SK-N-SH (cell line): ENCODE data around the gene PCBP3. TPM values are rescaled to one million over a fixed set of nuclear protein-coding genes. Genes with fewer than 3 reads are reported as not detected.
"Not testable (repeated sequence)": the region's sequence is repeated elsewhere in the genome, so short reads cannot be mapped to it uniquely, and the experiment has no call there.

Experiments used
- CTCF ChIA-PET: fragments of 300-600, 350-600 bp; formaldehyde crosslinking; extraction: SDS; loops from one replicate; lab custom pipeline; 2021; lab: Yijun Ruan, JAX
- POLR2A ChIA-PET: fragments of 350-600 bp; sonication (Branson Sonifier 250); formaldehyde crosslinking; extraction: SDS; loops from one replicate; lab custom pipeline; 2020; ENCODE audit warnings: antibody characterized with exemption, inconsistent platforms; lab: Yijun Ruan, JAX
- DNase-seq: peaks from one replicate; pipeline ENCODE4 v3.0.0; 2012
- H2AFZ ChIP-seq: fragments of 200-600 bp; sonication (generic); 2 replicates; pipeline ENCODE4 v1.8.1; 2016; ENCODE audit warnings: antibody characterized with exemption, mild to moderate bottlenecking, low read depth
- H3F3A ChIP-seq: fragments of 200-600 bp; sonication (generic); replicated peaks from 2 replicates; pipeline ENCODE3; 2016; ENCODE audit warnings: antibody characterized with exemption, mild to moderate bottlenecking; ENCODE audit not compliant: insufficient read depth
- H3K27ac ChIP-seq, 2 experiments: fragments of 200-500 bp in 1 of 2; fragments of 200-600 bp in 1 of 2; sonication (Bioruptor generic) in 1 of 2; sonication (generic), shearing (Covaris generic) in 1 of 2; 2 replicates each; pipeline versions ENCODE4 v1.5.1 to v1.6.1; 2014 to 2016; ENCODE audit warnings: low read depth in 2 of 2, inconsistent platforms in 1 of 2, low read length in 1 of 2, mild to moderate bottlenecking in 1 of 2, mixed read lengths in 1 of 2
- H3K27me3 ChIP-seq: fragments of 200-600 bp; sonication (generic), shearing (Covaris generic); 2 replicates; pipeline ENCODE4 v1.6.1; 2016; ENCODE audit warnings: mixed run types; ENCODE audit not compliant: insufficient read depth
- H3K36me3 ChIP-seq, 2 experiments: fragments of 200-500 bp in 1 of 2; fragments of 200-600 bp in 1 of 2; sonication (Bioruptor generic) in 1 of 2; sonication (generic) in 1 of 2; replicated peaks in 1 of 2; 2 replicates each; pipeline versions ENCODE3 to v1.5.1; 2014 to 2016; ENCODE audit warnings: low read length in 1 of 2, mild to moderate bottlenecking in 1 of 2; ENCODE audit not compliant: insufficient read depth in 2 of 2, control insufficient read depth in 1 of 2
- H3K4me1 ChIP-seq, 2 experiments: fragments of 200-500 bp in 1 of 2; fragments of 200-600 bp in 1 of 2; sonication (Bioruptor generic) in 1 of 2; sonication (generic), shearing (Covaris generic) in 1 of 2; 2 replicates each; pipeline versions ENCODE4 v1.5.1 to v1.6.1; 2014 to 2016; ENCODE audit warnings: low read depth in 1 of 2, low read length in 1 of 2, mixed run types in 1 of 2; ENCODE audit not compliant: insufficient read depth in 2 of 2, control insufficient read depth in 1 of 2
- H3K4me2 ChIP-seq: fragments of 200-600 bp; sonication (generic), shearing (Covaris generic); 2 replicates; pipeline ENCODE4 v1.6.1; 2017; ENCODE audit warnings: mixed run types
- H3K4me3 ChIP-seq, 2 experiments: fragments of 200-500 bp in 1 of 2; fragments of 200-600 bp in 1 of 2; sonication (Bioruptor generic) in 1 of 2; sonication (generic), shearing (Covaris generic) in 1 of 2; 2 replicates each; pipeline versions ENCODE4 v1.5.1 to v1.8.1; 2014 to 2016; ENCODE audit warnings: low read depth in 2 of 2, inconsistent platforms in 1 of 2, low read length in 1 of 2, mild to moderate bottlenecking in 1 of 2, mixed read lengths in 1 of 2, moderate library complexity in 1 of 2
- H3K79me2 ChIP-seq: fragments of 200-600 bp; sonication (generic); 2 replicates; pipeline ENCODE4 v1.8.1; 2017; ENCODE audit warnings: mild to moderate bottlenecking; ENCODE audit not compliant: insufficient read depth
- H3K9ac ChIP-seq: fragments of 200-600 bp; sonication (generic); 2 replicates; pipeline ENCODE4 v1.6.1; 2017; ENCODE audit warnings: mixed run types
- H3K9me2 ChIP-seq: fragments of 200-600 bp; sonication (generic); 2 replicates; pipeline ENCODE4 v1.6.1; 2017; ENCODE audit warnings: mixed run types
- H3K9me3 ChIP-seq: fragments of 200-600 bp; sonication (generic); 2 replicates; pipeline ENCODE4 v1.6.1; 2017; ENCODE audit warnings: mixed run types, mild to moderate bottlenecking, moderate library complexity
- H4K20me1 ChIP-seq: fragments of 200-600 bp; sonication (generic); 2 replicates; pipeline ENCODE4 v1.6.1; 2017; ENCODE audit warnings: mild to moderate bottlenecking, mixed run types; ENCODE audit not compliant: insufficient read depth
- CHD2 ChIP-seq: fragments of 150-350 bp; IDR thresholded peaks from 2 replicates; pipeline ENCODE4 v1.6.1; 2018; ENCODE audit warnings: low read length; ENCODE audit not compliant: partially characterized antibody
- EP300 ChIP-seq, 2 experiments: IDR thresholded peaks; 2 replicates each; pipeline versions ENCODE4 v1.4.0 to v1.6.1; 2012; ENCODE audit warnings: borderline replicate concordance in 1 of 2, low read depth in 1 of 2, low read length in 1 of 2
- EZH2phosphoT487 ChIP-seq: fragments of 200-600 bp; sonication (generic); IDR thresholded peaks from 2 replicates; pipeline ENCODE4 v1.6.1; 2017; ENCODE audit warnings: low read depth, mixed run types, mild to moderate bottlenecking, antibody characterized with exemption, moderate library complexity, borderline replicate concordance
- FOSL2 ChIP-seq: IDR thresholded peaks from 2 replicates; pipeline ENCODE4 v1.4.0; 2012; ENCODE audit warnings: low read depth, mild to moderate bottlenecking, moderate library complexity, borderline replicate concordance
- FOXJ3 ChIP-seq: sonication (generic); formaldehyde crosslinking; IDR thresholded peaks from 2 replicates; pipeline ENCODE4 v1.5.1; 2020; ENCODE audit warnings: mild to moderate bottlenecking, missing genetic modification reagents
- FOXM1 ChIP-seq: IDR thresholded peaks from 2 replicates; pipeline ENCODE4 v1.4.0; 2012; ENCODE audit warnings: low read depth, mild to moderate bottlenecking
- GABPA ChIP-seq: IDR thresholded peaks from 2 replicates; pipeline ENCODE4 v1.4.0; 2012; ENCODE audit warnings: low read depth, mild to moderate bottlenecking
- JUND ChIP-seq: IDR thresholded peaks from 2 replicates; pipeline ENCODE4 v1.4.0; 2012
- NFIC ChIP-seq: IDR thresholded peaks from 2 replicates; pipeline ENCODE4 v1.4.0; 2012; ENCODE audit warnings: borderline replicate concordance
- POLR2AphosphoS5 ChIP-seq: IDR thresholded peaks from 2 replicates; pipeline ENCODE4 v1.6.1; 2012; ENCODE audit warnings: low read depth, low read length
- RAD21 ChIP-seq: IDR thresholded peaks from 2 replicates; pipeline ENCODE4 v1.6.1; 2012; ENCODE audit warnings: mild to moderate bottlenecking, low read length
- SMC3 ChIP-seq: IDR thresholded peaks from 2 replicates; pipeline ENCODE4 v1.6.1; 2012; ENCODE audit warnings: low read depth, low read length, improper control_type of control experiment
- WGBS: methylation state at CpG from one replicate; pipeline ENCODE4 v1.1.6; 2017; ENCODE audit warnings: low lambda C conversion rate; 5-methylcytosine and 5-hydroxymethylcytosine counted together
- polyA plus RNA-seq, 3 experiments: library from polyadenylated mRNA; depleted of rRNA; stranded (reverse); fragments of >200 nt; gene quantifications; 2 replicates each; pipeline ENCODE4 v1.2.3, GENCODE V29; 2012
- TF ChIP-seq, protein P1 (sequence below): IDR thresholded peaks from 2 replicates; pipeline ENCODE4 v1.6.1; 2012; ENCODE audit warnings: mild to moderate bottlenecking, low read depth, low read length, moderate library complexity
- TF ChIP-seq, protein P2 (sequence below): fragments of 200-600 bp; sonication (generic); IDR thresholded peaks from 2 replicates; pipeline ENCODE4 v1.6.1; 2017; ENCODE audit warnings: antibody characterized with exemption, mild to moderate bottlenecking, moderate library complexity
- TF ChIP-seq, protein P3 (sequence below): fragments of 150-350 bp; IDR thresholded peaks from 2 replicates; pipeline ENCODE4 v1.6.1; 2017; ENCODE audit warnings: antibody characterized with exemption, low read length, low read depth, borderline replicate concordance
- TF ChIP-seq, protein P4 (sequence below): IDR thresholded peaks from 2 replicates; pipeline ENCODE4 v1.4.0; 2012; ENCODE audit warnings: low read depth, borderline replicate concordance
- TF ChIP-seq, protein P5 (sequence below): IDR thresholded peaks from 2 replicates; pipeline ENCODE4 v1.4.0; 2012; ENCODE audit warnings: low read depth, borderline replicate concordance
- TF ChIP-seq, protein P6 (sequence below): IDR thresholded peaks from 2 replicates; pipeline ENCODE4 v1.4.0; 2012; ENCODE audit warnings: low read depth
- TF ChIP-seq, protein P7 (sequence below): IDR thresholded peaks from 2 replicates; pipeline ENCODE4; 2012

PCBP3 gene
- polyA plus RNA-seq, 1 of the 3 experiments (the other 2 are of a cell fraction): 9.5 TPM

DNA sequence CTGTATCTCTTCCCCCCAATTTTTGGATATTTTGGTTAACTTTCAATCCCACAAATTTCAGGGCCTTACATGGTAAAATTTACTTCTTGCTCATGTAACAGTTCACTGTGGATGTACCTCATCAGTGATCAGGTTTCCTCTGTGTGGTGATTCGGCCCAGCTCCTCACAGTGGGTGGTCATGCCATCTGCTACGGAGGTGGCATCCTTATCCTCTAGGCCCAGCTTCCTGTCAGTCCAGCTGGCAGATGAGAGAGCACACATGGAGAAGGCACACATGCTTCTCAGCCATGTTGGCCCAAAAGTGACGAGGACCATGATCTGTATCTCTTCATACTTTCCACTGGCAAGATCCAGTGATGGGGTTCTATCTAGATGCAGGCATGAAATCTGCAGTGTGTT is 27.2 kb downstream of the PCBP3 start:
- Histone ChIP-seq H3K4me3 (no peak overlapping the region), H3K4me2 (no peak overlapping the region), H3K4me1 (peaks cover 0 to 7% of the 10 kb centered on the region in 2 experiments; a peak in 2 of 4 replicates), H3K9ac (no peak overlapping the region), H3K9me2 (no peaks in the 10 kb centered on the region), H3K9me3 (no peaks in the 10 kb centered on the region), H3F3A (no peaks in the 10 kb centered on the region), H3K27me3 (no peaks in the 10 kb centered on the region), H2AFZ (no peak overlapping the region), H4K20me1 (no peaks in the 10 kb centered on the region), H3K36me3 (peaks cover 16 to 32% of the 10 kb centered on the region in 2 experiments), H3K27ac (no peak overlapping the region), H3K79me2 (peaks cover 5% of the 10 kb centered on the region; the same call in 1 of the 2 replicates)
- ChIA-PET CTCF (interaction anchor here (0.8 to 1.4 kb wide), 2 partner anchors 14 to 115 kb away, joined by 3 read pairs; no protein-coding TSS in a partner anchor), POLR2A (no interaction called here)
- WGBS: 80% methylated on average over 3 of the region's 3 CpGs
- DNase-seq: no peak
- TF ChIP-seq FOXM1: no peak
- no peak for TF ChIP-seq SMC3
- TF ChIP-seq GABPA: no peak
- TF ChIP-seq FOXJ3 (CRISPR knock-in tag): no peak
- TF ChIP-seq RAD21: no peak
- TF ChIP-seq EZH2phosphoT487: no peak
- TF ChIP-seq POLR2AphosphoS5: no peak
- TF ChIP-seq CHD2: no peak
- TF ChIP-seq, protein P1, sequence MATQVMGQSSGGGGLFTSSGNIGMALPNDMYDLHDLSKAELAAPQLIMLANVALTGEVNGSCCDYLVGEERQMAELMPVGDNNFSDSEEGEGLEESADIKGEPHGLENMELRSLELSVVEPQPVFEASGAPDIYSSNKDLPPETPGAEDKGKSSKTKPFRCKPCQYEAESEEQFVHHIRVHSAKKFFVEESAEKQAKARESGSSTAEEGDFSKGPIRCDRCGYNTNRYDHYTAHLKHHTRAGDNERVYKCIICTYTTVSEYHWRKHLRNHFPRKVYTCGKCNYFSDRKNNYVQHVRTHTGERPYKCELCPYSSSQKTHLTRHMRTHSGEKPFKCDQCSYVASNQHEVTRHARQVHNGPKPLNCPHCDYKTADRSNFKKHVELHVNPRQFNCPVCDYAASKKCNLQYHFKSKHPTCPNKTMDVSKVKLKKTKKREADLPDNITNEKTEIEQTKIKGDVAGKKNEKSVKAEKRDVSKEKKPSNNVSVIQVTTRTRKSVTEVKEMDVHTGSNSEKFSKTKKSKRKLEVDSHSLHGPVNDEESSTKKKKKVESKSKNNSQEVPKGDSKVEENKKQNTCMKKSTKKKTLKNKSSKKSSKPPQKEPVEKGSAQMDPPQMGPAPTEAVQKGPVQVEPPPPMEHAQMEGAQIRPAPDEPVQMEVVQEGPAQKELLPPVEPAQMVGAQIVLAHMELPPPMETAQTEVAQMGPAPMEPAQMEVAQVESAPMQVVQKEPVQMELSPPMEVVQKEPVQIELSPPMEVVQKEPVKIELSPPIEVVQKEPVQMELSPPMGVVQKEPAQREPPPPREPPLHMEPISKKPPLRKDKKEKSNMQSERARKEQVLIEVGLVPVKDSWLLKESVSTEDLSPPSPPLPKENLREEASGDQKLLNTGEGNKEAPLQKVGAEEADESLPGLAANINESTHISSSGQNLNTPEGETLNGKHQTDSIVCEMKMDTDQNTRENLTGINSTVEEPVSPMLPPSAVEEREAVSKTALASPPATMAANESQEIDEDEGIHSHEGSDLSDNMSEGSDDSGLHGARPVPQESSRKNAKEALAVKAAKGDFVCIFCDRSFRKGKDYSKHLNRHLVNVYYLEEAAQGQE: no peak
- TF ChIP-seq, protein P2, sequence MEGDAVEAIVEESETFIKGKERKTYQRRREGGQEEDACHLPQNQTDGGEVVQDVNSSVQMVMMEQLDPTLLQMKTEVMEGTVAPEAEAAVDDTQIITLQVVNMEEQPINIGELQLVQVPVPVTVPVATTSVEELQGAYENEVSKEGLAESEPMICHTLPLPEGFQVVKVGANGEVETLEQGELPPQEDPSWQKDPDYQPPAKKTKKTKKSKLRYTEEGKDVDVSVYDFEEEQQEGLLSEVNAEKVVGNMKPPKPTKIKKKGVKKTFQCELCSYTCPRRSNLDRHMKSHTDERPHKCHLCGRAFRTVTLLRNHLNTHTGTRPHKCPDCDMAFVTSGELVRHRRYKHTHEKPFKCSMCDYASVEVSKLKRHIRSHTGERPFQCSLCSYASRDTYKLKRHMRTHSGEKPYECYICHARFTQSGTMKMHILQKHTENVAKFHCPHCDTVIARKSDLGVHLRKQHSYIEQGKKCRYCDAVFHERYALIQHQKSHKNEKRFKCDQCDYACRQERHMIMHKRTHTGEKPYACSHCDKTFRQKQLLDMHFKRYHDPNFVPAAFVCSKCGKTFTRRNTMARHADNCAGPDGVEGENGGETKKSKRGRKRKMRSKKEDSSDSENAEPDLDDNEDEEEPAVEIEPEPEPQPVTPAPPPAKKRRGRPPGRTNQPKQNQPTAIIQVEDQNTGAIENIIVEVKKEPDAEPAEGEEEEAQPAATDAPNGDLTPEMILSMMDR: no peak
- TF ChIP-seq EP300 (IDR thresholded peaks at IDR 0.05; ENCODE audit: borderline replicate concordance in 1 of 2, low read depth in 1 of 2, low read length in 1 of 2): no peak
- TF ChIP-seq FOSL2: no peak
- no peak for TF ChIP-seq NFIC
- TF ChIP-seq, protein P3, sequence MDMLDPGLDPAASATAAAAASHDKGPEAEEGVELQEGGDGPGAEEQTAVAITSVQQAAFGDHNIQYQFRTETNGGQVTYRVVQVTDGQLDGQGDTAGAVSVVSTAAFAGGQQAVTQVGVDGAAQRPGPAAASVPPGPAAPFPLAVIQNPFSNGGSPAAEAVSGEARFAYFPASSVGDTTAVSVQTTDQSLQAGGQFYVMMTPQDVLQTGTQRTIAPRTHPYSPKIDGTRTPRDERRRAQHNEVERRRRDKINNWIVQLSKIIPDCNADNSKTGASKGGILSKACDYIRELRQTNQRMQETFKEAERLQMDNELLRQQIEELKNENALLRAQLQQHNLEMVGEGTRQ: no peak
- TF ChIP-seq, protein P4, sequence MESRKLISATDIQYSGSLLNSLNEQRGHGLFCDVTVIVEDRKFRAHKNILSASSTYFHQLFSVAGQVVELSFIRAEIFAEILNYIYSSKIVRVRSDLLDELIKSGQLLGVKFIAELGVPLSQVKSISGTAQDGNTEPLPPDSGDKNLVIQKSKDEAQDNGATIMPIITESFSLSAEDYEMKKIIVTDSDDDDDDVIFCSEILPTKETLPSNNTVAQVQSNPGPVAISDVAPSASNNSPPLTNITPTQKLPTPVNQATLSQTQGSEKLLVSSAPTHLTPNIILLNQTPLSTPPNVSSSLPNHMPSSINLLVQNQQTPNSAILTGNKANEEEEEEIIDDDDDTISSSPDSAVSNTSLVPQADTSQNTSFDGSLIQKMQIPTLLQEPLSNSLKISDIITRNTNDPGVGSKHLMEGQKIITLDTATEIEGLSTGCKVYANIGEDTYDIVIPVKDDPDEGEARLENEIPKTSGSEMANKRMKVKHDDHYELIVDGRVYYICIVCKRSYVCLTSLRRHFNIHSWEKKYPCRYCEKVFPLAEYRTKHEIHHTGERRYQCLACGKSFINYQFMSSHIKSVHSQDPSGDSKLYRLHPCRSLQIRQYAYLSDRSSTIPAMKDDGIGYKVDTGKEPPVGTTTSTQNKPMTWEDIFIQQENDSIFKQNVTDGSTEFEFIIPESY: no peak
- TF ChIP-seq, protein P5, sequence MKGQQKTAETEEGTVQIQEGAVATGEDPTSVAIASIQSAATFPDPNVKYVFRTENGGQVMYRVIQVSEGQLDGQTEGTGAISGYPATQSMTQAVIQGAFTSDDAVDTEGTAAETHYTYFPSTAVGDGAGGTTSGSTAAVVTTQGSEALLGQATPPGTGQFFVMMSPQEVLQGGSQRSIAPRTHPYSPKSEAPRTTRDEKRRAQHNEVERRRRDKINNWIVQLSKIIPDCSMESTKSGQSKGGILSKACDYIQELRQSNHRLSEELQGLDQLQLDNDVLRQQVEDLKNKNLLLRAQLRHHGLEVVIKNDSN: no peak
- TF ChIP-seq, protein P6, sequence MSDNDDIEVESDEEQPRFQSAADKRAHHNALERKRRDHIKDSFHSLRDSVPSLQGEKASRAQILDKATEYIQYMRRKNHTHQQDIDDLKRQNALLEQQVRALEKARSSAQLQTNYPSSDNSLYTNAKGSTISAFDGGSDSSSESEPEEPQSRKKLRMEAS: no peak
- TF ChIP-seq, protein P7, sequence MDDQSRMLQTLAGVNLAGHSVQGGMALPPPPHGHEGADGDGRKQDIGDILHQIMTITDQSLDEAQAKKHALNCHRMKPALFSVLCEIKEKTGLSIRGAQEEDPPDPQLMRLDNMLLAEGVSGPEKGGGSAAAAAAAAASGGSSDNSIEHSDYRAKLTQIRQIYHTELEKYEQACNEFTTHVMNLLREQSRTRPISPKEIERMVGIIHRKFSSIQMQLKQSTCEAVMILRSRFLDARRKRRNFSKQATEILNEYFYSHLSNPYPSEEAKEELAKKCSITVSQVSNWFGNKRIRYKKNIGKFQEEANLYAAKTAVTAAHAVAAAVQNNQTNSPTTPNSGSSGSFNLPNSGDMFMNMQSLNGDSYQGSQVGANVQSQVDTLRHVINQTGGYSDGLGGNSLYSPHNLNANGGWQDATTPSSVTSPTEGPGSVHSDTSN: no peak
- TF ChIP-seq JUND: no peak

DNA sequence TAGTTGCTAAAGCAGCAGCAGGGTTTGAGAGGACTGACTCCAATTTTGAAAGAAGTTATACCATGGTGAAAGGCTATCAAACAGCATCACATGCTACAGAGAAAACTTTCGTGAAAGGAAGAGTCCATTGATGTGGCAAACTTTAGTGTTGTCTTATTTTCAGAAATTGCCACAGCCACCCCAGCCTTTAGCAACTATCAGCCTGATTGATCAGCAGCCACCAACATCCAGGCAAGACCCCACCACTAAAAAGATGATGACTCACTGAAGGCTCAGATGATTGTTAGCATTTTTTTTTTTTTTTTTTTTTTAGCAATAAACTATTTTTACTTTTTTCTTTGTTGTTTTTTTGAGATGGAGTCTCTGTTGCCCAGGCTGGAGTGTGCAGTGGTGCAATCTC is 35.3 kb downstream of the PCBP3 start:
- H3K9me2 ChIP-seq, POLR2A ChIA-PET, H3K9me3 ChIP-seq, DNase-seq, H3K9ac ChIP-seq, H3K27me3 ChIP-seq, H3F3A ChIP-seq, H3K4me1 ChIP-seq, H3K4me2 ChIP-seq, H3K79me2 ChIP-seq, H4K20me1 ChIP-seq, H3K27ac ChIP-seq, CTCF ChIA-PET, H3K36me3 ChIP-seq, H3K4me3 ChIP-seq, H2AFZ ChIP-seq: not testable (repeated sequence)
- 100% methylated on average over 1 of the region's 1 CpG for whole genome bisulfite sequencing
